Tongue (tissue), 2 donors: ENCODE measurements around the gene ENAH. TPM values are rescaled to one million over a fixed set of nuclear protein-coding genes. Genes with fewer than 3 reads are reported as not detected.
A peak's percentile ranks its signal among the peaks of the same experiment; 100 is the strongest.
"Not testable (repeated sequence)": the region's sequence is repeated elsewhere in the genome, so short reads cannot be mapped to it uniquely, and the experiment has no call there.

Source experiments
- DNase-seq: peaks from one replicate; pipeline ENCODE4 v3.0.0-alpha.2; 2015
- total RNA-seq: library from RNA; depleted of rRNA; stranded (reverse); fragments of >200 nt; gene quantifications from one replicate; pipeline ENCODE4 v1.2.3, GENCODE V29; 2014

Gene ENAH
- total RNA-seq, 1 donor from 2014 or later = 107 TPM

DNA sequence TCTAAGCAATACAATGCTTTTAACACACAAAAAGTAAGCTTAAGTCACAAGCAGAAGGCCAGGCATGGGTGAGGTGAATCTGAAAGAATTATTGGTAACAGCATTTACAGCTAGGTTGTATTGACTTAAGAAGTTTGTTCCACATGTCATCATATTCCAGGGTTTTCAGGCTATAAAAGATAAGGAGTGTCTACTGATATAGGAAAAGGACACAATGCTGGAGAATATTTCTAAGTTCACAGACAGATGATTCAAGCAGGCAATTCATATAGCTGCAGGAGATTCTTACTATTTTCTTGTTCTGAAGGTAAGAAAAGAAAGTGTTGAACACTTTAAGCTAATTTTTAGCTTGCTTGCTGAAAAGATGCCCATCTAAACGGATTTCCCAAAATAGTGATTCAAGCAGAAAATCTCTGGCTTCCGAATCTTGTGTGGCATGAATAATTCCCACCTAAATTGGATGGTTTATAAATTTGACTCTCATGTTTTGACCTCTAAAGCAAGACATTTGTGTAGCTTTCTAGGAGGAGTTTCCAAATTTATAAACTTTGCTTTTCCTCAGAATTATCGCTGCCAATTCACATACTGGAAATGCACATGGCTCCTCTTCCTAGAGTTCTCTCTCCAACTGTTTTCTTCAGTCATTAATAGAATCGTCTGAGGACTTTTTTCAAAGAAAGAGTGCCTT is 129.5 kb downstream of the ENAH start:
- DNase-seq = no peak

DNA sequence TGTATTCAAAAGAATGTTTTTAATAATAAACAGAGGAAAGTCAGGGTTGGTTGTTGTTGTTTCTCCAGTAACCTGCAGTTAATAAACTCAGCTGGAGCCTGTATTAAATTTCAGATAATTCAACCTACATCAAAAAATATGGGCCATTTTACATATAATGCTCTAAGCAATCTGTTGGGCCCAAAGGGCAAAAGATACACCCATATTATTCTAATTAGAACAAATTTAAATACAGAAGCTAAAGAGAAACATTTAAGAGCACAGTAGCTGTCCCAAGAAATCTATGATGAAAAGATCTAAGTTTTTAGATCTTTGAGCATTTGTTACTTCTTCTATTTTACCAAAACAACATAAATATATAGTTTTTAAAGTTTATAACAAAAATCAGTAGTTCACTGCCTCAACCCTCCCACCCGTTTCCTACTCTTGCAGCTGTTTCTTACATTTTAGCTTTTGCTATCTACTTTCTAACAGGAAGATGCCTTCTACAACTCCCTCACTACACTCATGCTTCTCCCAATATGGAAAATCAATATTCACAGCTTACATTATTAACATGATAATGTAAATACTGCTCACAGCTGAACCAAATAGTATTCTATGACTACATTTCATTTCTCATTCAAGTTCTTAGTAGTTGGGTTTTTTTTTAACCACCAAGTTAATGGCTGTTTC is 130.2 kb downstream of the ENAH start:
- DNase-seq = no peak

DNA sequence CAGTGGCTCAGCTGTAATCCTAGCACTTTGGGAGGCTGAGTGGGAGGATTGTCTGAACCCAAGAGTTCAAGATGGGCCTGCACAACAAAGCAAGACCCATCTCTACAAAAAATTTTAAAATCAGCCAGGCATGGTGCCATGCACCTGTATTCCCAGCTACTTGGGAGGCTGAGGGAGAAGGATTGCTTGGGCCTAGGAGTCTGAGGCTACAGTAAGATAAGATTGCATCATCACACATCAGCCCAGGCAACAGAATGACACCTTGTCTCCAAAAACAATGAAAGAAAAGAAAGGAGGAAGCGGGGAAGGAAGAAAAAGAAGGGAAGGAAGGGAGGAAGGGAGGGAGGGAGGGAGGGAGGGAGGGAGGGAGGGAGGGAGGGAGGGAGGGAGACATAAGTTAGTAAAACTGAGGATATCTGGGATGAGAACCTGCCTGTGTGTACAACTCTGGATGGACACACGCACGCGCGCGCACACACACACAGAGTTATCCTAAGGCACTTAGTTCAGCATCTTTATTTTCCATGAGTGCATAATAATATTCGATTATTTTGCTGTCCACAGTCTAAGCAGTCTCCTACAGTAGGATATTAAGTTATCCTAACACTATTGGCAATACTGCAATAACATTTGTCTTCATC is 132.2 kb downstream of the ENAH start:
- no peak for DNase-seq

DNA sequence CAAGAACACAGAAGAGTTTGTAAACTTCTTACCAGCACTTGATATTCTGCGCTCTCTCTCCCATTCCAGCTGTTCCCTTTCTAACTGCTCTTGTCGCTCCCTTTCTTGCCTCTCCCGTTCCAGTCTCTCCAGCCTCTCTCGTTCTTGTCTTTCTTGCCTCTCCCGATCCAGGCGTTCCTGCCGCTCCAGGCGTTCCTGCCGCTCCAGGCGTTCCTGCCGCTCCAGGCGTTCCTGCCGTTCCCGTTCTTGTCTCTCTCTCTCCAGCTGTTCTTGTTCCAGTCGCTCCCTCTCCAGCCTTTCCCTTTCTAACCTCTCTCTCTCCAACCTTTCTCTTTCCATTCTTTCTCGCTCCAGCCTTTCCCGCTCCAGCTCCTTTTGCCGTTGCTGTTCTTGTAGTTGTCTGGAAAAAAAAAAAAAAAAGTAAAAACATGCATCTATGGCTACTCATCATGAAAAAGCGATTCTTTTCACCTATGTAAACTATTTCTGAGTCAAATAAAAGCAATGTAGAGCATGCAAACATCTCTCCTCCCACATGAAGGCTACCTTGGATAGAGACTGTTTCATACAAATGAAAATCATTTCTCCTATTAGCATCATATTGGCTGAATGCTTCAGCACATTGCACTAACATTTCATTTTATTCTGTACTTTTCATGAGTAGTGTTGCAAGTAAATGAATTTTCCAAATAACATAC is 133.6 kb downstream of the ENAH start:
- DNase-seq = no peak

DNA sequence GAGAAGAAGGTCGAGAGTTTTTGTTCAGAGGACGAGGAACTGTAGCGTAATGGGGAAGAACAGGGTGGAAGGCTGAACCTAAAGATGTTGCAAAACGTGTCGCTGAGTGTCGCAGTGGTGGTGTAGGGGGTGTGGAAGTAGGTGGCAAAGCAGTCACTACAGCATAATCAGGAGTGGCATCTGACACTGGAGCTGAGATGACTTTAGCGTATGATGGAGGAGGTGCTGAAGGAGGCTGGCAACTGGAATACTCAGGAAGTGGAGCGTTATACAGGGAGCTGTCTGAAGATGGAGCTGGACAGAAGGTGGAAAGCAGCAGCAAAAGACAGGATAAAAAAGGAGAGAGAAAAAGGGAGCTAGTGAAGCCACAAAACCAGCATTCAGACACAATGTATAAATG is 135.2 kb downstream of the ENAH start:
- DNase-seq = no peak

DNA sequence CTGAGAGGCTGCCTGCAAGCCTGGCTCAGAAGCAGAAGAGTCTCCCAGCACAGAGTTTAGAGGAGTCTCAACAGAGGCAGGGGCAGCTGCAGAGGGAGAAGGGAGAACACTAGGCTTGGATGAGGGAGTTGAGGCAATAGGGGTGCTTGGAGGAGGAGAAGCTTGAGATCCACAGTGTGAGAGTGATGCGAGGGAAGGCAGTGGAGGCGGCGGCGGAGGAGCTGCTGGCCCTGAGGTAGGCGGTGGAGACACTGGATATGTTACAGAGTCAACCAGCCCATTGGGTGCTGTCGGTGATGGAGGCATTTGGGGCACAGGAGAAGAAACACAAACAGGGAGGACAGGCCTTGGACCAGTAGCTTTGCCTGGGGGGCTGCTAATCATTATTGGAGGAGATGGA is 135.7 kb downstream of the ENAH start:
- no peak for DNase-seq

DNA sequence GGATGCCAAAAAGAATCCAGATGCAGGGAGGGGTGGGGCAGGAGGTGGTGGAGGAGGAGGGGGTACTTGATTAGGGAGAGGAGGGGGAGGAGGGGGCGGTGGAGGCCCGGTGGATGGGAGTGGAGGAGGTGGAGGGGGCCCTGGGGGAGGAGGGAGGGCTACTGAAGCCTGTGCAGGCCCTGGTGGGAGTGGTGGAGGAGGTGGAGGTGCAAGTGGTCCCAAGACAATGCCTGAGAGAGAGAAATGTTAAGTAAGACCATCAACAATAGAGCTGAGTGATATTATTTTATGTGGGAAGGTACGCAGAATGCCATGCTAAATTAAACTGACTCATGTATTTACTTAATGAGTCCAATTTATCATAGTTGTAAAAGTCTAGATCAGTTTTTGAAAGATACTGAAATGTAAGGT is 138.2 kb downstream of the ENAH start:
- DNase-seq = no peak

DNA sequence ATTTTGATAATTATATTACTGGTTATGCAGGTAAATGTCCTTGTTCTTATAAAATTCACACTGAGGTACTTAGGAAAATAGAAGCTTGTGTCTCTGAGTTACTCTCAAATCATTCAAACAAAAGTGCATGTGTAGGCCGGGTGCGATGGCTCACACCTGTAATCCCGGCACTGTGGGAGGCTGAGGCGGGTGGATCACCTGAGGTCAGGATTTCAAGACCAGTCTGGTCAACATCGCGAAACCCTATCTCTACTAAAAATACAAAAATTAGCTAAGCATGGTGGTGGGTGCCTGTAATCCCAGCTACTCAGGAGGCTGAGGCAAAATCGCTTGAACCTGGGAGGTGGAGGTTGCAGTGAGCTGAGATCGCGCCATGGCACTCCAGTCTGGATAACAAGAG is 139.3 kb downstream of the ENAH start:
- DNase-seq = not testable (repeated sequence)

DNA sequence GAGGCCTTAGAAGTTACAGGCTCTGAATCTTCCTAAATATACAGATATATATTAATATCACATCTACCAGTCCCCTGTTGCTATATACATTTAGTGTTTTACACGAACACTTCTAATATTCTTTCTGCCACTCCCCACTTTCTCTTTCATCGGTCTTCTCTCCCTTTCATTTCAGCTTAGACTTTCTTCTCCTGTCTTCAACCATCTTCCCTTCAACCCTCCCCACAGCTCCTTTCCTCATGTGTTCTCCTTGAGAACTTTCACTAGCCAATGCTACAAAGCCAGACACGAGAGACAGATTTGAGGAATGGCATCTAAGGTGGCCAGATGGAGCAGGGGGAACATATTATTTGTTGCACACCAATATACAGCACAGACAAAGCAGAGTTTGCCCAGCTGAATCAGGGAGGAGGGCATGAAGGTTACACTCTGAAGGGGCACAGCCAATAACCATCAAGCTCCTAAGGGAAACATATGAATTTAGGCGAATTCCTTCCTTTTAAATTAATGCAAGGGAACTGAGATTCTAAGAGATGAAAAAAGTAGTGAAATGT is 141.0 kb downstream of the ENAH start:
- no peak for DNase-seq

DNA sequence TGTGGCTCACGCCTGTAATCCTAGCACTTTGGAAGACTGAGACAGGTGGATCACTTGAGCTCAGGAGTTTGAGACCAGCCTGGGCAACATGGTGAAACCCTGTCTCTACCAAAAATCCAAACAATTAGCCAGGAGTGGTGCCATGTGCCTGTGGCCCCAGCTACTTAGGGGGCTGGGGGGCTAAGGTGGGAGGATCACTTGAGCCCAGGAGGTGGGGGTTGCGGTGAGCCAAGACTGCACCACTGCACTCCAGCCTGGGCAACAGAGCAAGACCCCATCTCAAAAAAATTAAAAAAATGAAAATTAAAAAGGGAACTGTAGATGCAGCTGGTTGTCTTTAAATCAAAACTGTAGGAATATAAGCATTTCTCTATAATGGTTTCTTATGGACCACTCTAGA is 142.2 kb downstream of the ENAH start:
- not testable (repeated sequence) for DNase-seq

DNA sequence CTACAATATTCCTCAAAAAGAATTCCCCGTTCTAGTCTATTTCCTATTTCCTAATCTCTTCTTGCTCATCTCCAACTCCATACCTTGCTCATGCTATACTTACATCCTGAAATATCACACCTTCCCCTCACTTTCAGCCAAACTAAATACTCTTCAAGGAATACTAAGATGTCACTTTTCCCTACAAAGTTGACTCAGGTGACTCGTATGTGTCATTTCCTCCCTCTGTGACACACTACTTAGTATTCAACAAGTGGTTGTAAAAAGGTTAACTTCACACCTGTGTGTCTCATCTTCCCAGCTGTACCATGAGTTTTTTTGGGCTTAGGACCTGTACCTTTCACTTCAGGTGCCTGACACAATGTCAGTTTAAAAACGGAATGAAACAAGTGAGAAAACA is 143.2 kb downstream of the ENAH start:
- no peak for DNase-seq

DNA sequence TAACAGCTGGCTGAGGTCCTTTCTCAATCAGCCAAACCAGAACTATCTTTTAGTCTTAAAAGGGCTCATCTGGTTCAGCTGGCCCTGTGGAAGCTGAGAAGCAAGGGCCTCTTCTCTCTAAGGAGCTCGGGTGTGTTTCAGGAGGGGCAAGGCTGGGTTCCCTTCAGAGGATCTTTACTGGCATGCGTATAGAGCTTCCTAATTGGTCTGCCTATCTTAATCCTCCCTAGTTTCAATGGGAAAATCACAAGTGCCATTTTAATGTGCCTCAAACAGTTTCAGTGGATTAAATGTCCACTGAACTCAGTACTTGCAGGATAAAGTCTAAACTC is 143.6 kb downstream of the ENAH start:
- no peak for DNase-seq

DNA sequence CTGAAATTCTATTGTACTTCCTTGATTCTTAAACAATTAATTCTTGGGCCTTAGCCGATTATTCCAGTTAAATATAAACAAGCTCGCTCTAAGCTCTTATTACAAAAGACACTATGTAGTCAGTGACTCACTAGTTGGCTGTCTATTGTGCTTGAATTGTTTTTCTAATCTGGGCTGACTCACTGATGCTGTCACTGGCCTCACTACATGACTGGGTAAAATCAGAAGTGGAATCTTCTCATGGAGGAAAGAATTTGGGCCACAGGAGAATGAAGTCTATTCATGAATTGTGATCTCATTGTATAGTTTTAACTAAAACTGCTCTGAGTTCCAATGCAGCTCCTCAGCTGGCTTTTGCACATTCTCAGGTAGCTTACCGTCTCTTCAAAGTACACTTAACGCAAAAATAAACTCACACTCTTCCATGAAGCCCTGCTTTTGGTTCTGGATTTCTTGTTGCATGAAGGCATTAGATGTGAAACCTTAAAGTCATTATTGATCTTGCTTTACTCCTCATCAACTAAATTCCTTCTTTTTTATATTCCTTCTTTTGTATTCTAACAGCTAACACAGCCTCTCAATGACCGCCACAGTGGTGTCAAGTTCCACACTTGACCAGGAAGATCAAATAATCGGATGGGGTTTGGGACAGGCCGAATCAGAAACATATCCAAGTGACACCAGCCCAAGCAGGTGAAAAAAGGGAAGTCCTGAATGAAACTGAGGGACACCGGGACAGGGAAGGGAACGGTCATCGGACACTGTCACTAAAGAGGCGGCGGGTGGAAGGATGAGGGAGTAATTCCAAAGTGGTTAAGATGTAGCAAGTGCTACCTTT is 144.2 kb downstream of the ENAH start:
- DNase-seq = peak; percentile 79

DNA sequence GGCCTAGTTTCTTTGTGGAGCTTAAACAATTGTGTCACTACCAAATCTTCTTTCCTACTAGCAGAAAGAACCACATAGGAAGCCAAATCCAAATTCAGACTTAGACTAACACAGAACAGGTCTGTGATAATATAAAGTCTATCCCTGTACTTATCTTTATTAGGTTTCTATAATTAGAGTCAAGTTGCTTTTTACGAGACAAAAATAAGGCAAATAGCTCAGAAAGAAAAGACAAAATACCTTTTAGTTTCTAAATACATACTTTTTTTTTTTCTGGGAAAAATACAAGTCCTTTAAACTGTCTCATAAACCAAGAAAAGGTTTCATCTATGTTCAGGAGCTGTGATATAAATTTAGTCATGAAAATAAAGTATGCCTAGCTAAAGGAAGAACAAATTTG is 146.2 kb downstream of the ENAH start:
- DNase-seq = no peak

DNA sequence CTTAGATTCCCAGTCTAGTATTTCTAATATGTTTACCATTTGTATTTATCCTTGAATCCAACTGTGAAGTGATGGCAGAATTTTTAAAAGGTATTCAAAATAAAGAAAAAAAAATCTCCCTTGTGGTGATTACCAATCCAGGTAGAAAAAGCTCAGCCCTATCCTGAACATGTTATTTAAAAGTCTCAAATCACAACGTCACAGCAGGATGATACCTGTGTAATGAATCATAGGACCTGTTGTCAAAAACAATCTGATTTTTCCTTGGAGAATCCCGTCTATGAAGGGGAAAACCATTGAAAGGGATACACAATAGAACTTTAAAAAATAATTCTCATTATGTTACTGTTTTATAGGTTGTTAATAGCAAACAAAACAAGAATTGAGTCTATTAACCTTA is 148.1 kb downstream of the ENAH start:
- no peak for DNase-seq

DNA sequence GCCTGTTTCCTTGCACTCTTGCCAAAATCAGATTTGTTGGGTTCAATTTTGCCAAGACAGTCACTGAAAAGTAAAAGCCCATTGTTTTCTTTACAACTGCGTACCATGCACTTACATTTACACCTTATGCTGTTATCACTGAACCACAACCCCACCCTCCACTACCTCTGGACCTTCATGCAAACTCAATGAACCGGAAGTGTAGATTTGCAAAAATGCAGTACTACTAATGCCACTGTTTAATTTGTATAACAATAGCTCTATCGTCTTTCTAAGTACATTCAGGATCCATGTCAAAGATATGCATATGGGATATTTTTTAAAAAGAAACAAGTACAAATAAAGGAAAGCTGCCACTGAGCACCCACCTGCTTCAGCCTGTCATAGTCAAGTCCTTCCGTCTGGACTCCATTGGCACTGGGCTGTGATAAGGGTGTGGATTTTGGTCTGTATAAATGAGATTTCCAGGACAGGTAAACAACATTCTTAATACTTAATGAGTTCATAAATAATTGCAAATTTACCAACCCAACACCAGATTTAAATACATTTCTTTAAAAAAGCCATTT is 152.2 kb downstream of the ENAH start:
- no peak for DNase-seq

DNA sequence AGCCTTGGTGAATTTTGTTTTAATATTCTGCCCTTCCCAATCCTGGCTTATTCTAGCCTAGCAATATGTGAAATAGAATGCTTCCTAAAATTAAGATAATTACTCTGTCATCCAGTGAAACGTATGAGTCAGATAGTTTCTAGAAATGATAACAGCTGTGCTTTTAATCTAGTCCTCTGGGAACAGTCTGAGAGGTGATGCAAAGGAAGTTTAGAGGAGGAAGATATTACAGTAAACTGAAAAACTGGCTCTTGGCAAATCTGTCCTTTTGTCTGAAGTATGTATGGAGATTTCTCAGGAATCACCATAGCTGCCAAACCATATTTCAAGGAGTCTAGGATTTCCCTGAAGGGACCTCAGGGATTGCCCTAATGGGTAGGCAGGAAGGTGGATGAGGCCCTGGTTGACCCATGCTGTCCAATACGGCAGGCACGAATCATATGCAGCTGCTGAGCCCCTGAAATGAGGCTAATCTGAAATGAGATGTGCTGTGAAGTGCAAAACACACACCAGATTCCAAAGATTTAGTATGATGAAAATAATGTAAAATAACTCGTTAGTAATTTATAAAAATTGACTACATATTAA is 154.3 kb downstream of the ENAH start:
- DNase-seq = no peak

DNA sequence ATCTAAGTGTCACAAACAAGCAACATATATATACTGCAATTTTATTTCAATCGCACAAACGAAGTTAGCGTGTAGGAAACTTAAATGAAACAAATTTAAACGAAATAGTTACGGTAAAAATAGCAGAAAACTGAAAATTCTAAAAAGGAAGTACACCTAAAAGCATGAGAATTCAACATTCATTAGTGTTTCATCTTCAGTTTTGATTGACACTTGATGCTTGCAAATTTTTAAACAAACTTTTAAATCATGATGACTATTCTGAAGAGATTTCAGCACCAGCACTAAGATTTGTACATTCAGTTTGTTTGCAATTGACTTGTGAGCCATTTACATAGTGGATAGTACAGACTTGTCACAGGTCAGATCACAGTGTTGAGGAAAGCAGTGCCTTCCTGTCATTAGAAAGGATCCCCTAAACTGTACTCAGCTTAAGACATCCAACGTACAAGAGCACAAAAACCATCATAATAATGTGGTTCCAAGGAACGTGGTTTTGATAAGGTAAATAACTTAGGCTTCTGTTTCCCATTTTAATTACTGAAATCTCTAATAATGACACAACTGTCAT is 158.0 kb downstream of the ENAH start:
- DNase-seq = no peak

DNA sequence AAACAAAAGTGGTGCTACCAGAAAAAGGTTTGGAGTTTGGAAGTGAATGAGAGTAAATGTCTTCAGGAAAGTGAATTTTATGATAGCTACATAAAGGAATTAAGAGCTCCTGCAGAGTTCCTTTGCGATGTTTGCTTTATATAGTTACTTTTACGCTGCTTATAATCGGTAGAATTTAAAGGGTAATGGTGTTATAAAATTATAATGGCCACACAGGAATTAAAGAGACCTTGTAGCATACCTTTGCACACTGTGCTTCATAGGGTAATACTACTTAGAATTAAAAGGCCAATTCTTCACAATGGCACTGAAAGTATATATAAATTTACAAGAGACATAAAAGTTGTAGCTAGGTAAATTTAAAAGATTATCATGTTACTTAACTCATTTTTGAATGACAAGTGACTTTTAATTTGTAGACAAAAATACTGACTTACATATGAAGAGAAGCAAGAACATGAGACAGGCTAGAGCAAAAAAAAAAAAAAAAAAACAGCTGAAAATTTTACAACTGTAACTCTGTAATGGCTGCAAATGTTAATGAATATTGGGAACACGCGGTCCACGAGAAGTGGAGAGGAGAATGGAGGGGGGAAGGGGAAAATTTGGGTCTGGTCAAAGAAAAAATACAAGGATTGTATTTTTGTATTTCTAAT is 159.2 kb downstream of the ENAH start:
- DNase-seq = no peak

DNA sequence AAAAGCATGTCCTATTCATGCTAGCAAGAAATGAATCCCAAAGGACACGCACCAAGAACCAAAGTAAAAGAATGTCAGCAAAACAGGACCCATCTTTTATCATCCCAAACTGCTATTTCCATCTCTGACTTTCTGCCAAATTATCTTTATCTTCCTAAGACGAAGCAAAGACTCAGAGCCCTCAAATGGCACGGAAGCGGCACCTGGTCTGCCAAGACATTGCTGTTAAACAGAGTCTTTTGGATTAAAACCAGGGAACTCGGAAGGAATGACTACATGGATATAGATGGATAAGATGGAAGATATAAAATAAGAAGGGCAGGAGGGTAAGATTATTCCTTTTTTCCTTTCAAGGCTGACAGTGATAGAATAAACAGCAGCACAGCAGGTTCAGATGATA is 164.2 kb downstream of the ENAH start:
- no peak for DNase-seq
